ENCODE results near the gene ICOS.
"Not testable (repeated sequence)": the region's sequence is repeated elsewhere in the genome, so short reads cannot be mapped to it uniquely, and the experiment has no call there.

The ICOS gene

DNA sequence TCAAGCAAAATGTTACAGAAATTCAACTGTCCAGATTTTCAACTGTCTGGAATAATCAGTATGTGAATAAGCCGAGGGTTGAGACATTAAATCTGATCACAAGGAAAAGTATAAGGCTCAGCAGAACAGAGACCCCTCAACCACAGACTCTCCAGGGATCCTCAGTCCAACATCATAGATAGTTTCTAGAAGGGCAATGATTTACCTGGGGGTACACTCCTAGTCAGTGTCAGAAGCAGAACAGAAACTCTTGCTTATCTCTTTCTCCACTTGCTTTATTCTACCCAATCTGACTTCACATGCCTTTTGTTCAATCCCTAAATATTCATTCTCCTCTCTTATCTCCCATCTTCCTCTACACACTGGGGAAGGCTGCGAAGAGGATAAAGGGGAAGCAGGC is 36.4 kb downstream of the ICOS start:
- DNase-seq (ENCODE audit: low read depth in 3 of 3, low spot score in 1 of 3): no peak

DNA sequence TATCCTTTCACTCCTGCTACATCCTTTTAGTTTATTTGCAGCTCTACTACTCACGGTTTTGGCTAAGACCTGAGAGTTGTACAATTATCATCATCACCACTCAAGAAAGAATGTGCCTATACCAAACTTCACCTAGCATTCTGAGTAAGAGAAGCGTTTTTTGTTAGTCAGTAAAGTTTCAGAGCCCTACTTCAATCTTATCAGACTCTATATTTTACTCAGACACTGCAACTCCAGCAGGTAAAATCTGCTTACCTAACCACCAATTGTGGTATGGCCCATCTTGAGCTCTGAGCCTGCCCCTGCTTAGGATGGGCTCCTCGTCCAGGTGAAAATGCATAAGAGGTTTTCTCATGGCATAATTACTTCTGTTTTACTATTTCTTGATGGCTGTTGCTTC is 37.1 kb downstream of the ICOS start:
- no peak for DNase-seq (ENCODE audit: low read depth in 3 of 3, low spot score in 1 of 3)

DNA sequence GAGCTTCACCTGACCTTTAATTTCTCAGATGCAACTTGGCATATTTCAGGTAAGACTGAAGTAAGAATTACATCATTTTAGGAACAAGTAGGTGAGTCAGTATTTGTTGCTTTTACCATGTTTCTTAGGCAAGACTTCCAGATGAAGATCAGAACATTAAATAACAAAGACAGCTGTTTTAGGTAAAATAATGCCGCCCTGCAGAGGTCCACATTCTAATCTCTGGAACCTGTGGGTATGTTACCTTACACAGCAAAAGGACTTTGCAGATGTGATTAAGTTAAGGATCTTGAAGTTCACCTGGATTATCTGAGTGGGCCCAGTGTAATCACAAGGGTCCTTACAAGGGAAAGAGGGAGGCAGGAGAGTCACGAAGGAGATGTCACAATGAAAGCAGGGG is 39.3 kb downstream of the ICOS start:
- DNase-seq (ENCODE audit: low read depth in 3 of 3, low spot score in 1 of 3): no peak

DNA sequence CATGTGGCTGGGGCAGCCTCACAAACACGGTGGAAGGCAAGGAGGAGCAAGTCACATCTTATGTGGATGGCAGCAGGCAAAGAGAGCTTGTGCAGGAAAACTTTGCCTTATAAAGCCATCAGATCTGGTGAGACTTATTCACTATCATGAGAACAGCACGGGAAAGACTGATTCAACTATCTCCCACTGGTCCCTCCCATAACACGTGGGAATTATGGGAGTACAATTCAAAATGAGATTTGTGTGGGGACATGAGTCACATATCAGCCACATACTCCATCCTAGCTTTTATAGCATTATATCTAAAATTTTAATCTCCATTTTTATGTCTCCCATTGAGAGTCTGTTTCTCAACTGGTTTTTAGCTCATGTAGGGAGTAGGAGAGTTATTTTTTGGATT is 45.7 kb downstream of the ICOS start:
- no peak for DNase-seq (ENCODE audit: low read depth in 3 of 3, low spot score in 1 of 3)

DNA sequence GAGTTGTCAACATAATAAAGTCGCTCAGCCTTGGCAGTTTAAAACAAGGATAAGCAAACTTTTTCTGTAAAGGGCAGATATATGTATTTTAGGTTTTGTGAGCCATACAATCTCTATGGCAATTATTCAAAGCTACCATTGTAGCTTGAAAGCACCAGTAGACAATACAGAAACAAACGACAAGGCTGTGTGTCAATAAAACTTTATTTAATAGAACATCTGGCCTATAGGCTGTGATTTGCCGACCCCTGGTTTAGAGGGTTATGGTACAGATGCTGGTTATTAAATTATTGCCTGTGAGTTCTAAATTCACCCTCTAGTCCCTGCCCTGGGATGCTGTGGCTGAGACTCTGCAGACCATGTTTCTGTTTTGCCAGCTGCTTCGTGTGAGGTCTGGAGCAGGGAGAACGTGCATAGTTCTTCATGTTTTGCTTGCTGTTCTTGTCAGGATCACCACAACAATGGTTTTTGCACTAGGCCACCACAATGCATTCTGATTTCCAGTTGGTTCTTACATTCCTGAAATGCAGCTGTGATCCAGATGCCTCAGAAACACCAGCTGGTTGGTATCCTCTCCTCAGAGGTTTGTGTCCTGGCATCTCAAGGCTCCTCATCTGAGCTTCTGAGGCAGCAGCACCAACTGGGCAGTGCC is 46.6 kb downstream of the ICOS start:
- DNase-seq (ENCODE audit: low read depth in 3 of 3, low spot score in 1 of 3): no peak

DNA sequence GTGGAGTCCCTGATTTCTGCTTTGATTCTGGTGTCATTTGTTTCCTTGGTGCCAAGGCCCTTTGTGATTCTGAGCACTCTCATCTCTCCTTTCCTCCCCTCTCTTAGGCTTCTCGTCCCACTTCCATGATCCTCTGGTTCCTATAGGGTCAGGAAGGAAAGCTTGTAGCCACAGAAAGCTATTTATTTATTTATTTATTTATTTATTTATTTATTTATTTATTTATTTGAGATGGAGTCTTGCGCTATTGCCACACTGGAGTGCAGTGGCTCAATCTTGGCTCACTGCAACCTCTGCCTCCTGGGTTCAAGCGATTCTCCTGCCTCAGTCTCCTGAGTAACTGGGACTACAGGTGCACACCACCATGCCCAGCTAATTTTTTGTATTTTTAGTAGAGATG is 49.4 kb downstream of the ICOS start:
- not testable (repeated sequence) for DNase-seq (ENCODE audit: low read depth in 3 of 3, low spot score in 1 of 3)

DNA sequence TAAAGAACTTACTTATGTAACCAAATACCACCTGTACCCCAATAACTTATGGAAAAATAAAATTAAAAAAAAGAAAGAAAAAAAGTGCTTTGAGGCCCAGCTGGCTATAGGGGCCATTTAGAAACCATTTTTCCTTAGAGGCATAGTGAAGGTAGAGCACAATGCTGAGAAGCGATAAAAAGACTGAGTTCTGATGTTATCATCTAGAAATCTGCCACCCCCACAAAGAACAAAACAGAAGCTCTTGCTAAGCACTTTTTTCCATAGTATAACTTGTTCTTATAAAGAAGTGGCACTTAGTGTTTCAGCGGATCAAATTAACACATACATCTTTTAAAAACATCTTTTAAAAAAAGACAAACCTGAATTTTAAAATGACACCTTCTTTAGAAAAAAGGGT is 51.4 kb downstream of the ICOS start:
- DNase-seq (ENCODE audit: low read depth in 3 of 3, low spot score in 1 of 3): no peak

DNA sequence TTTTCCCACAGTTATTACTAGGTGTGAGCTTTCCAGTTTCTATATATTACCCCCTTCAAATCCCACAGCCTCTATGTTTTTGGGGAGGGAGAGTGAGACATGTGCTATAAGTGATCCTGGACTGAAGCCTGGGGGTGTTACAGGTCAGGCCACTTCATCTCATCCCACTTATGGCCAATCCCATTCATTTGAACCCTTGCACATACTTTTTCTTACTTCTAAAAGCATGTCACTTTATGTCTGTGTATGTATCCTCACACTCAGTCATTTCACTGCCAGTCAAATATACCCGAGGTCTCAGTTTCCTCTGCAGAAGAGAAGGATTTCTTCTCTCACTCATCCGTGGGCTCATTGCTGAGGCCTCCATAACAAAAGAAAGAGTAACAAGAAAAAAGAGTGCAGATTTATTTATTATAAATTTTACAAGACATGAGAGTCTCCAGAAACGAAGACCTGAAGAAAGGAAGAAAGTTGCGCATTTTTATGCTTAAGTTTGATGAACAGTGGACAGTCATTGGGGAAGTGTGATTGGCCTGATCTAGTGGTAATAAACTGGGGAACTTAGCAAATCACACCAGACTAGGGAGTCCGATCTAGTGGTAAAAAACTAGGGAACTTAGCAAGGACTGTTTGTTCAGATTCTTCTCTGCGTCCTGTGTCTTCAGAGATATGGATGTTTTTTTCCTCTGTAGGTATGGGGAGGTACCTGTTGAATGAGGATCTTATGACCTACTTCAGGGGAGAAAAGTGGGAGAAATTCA is 52.1 kb downstream of the ICOS start:
- DNase-seq (ENCODE audit: low read depth in 3 of 3, low spot score in 1 of 3): no peak

DNA sequence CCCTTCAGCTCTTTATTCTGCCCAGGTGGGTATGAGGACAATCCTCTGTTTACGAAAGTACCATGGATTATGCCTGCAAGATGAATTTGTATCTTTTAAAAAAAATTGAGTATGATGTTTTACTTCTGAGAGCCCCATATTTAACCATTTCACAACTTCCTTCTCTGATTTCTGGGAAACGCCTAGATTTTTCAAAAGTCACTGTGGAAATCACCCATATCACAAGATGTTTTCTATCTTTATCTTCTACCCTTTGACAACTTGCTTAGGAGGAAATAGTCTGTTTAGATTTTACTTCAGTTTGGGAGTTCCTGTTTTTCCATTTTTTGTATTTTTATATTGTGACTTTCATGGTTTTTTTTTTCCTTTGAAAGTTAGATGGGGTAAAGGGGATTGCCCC is 53.0 kb downstream of the ICOS start:
- DNase-seq (ENCODE audit: low read depth in 3 of 3, low spot score in 1 of 3): no peak

DNA sequence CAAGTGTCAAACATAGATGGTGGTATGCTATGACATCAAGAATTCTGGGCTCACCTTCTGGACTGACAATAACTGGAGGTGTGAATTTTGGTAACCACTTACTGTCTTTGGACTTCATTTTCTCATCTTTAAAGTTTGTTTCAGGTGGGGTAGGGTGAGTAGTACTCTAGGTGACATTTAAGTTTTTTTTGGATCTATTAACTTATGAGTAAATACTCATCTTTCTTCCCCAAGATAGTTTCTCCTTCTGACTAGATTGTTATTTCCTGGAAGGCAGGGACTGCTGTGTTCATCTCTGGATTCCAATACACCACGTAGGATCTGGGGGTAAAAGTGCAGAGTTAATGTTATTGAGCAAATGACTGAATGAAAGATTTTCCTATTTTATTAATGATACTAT is 55.9 kb downstream of the ICOS start:
- no peak for DNase-seq (ENCODE audit: low read depth in 3 of 3, low spot score in 1 of 3)

DNA sequence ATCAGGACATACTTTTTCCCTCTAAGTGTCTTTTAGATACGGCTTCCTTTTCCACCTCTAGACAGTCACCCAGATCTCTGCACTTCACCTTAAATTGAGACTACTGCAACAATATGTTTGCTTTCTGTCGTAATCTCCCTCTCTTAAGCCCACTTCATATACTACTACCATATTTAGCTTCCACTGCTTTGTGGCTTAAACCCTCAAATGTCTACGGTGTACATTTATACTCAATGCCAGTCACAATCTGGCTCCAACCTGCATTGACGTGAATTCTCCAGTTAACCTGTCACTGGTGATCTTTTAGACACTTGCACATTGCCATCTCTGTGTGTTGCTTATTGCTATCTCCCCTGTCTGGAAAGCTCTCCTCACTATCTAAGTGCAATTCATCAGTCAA is 56.4 kb downstream of the ICOS start:
- DNase-seq (ENCODE audit: low read depth in 3 of 3, low spot score in 1 of 3): no peak

DNA sequence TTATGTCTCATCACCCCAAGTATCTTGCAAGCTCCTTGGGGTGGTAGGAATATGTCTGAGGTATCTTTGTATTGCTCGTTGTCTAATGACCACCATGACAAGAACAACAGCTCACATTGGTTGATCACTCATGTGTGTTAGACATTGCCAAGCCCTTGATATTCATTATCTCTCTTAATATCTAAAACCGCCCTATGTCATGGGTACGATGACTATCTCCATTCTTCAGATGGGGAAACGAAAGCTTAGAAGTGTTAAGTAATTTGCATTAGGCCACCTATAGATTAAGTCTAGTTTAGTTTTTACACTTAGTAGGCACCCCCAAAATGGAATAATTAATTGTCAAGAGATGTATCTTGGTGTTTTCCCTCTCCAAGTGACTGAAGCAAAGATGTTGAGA is 57.0 kb downstream of the ICOS start:
- no peak for DNase-seq (ENCODE audit: low read depth in 3 of 3, low spot score in 1 of 3)

DNA sequence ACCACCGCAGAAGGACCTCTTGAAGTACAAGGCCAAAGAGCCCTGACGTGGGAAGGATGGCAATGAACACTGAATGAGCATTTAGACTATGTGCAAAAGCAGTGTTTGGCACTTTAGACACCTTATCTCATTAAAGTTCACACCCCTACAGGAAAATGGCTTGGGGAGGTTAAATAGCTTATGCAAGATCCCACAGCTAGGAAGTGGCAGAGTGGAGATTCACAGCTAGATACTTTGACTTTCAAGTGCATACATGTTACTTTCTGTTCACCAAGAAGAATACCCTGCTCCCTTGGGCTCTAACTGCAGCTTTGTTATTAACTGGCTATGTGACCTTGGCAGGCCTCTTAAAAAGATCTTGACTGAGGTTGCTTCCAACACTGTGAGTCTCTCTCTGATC is 58.2 kb downstream of the ICOS start:
- no peak for DNase-seq (ENCODE audit: low read depth in 3 of 3, low spot score in 1 of 3)

DNA sequence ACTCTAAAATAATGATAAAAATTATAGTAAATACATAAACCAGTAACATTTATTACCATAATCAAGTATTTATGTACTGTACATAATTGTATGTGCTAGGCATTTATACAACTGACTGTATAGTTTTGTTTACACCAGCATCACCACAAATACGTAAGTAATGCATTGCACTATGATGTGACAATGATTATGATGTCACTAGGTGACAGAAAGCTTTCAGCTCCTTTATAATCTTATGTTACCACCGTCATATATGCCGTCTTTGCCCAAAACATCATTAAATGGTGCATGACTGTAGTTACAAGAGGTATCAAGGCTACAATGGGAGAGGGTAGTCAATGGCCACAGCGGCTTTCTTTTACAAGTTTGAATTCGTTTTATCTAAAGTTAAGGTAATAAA is 60.1 kb downstream of the ICOS start:
- no peak for DNase-seq (ENCODE audit: low read depth in 3 of 3, low spot score in 1 of 3)

DNA sequence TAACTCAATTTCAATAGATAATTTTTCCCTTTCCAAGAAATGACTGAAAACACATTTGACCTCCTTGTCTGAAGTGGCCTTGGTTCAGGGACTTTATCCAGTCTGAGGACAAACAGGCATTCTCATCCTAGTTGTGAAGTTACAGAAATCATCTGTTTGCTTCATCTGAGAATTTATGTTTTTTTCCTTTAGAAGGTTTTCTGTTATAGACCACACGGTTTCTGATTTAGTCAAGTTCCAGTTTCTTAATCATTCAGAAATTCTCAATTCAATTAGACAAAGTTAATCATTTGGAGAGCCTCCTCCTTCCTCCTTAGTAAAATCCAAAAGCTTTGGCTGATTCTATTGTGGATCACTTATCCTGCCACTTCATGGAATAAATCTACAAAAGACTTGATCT is 60.9 kb downstream of the ICOS start:
- no peak for DNase-seq (ENCODE audit: low read depth in 3 of 3, low spot score in 1 of 3)

DNA sequence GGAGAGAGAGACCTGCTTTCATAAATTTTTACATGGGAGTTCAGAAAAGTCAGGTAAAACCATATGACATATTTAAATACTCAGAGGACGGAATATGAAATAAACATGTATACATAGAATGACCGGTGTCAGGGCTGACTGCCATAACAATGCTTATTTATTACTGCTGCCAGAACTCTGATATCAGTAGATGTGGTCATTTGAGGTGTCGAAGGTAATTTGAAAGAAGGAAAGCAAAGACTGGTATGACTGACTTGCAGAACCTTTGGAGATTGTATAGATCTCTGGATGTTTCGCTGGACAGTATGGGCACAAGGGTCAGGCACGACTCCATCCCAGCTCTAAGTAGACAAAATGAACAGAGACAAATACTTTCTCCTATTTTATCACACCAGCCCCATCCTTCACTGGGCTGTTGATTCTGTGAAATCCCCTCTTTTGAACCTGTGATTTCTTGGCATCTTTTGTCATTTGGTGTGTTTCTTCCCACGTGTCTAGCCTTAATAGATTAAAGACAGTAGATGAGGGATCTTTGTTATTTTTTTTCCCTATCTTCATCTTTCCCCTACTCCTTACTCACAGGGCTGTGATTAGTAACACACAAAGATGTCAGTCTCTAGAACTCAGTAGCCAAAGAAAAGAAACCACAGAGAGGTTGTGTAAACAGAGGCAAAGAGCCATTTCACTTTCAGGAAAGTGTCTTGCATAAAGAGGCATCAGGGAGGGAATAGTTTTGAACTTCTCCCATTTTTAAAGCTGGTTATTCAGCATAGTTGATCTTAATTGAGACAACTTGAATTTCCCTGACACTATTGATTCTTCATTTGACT is 61.6 kb downstream of the ICOS start:
- no peak for DNase-seq (ENCODE audit: low read depth in 3 of 3, low spot score in 1 of 3)

DNA sequence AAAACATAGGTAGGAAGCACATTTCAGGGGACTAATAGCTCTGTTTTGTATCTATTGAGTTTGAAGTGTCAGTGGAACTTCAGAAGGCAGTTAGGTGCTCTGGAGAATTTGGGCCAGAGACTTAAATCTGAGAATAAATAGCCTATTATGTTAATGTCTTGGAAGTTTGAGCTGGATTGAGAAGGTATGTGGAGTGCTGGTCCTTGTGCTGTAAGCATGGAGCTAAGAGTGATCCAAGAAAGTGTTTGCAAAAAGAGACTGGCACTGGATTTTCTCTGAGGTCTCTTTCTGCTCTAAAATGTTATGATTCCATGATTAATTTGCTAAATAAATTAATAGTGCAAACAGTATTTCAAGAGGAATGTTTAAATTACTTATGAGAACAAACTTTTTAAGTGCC is 63.3 kb downstream of the ICOS start:
- DNase-seq (ENCODE audit: low read depth in 3 of 3, low spot score in 1 of 3): no peak

DNA sequence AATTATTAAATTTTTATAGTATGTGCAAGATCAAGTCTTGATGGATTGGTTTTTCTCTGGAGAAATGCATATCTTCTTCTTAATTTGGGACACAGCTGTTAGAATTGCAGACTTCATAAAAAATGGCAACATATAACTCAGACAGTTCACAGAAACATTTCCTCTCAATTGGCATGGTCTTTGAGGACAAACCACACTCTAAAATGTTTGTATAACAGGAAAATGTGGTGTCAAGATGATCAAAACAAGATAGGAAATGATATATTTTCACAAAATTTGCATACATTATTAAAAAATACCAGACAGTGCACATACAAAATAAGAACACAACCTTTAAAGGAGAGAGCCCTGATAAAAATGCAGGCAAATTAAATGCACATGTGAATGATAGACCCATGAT is 63.9 kb downstream of the ICOS start:
- DNase-seq (ENCODE audit: low read depth in 3 of 3, low spot score in 1 of 3): no peak

DNA sequence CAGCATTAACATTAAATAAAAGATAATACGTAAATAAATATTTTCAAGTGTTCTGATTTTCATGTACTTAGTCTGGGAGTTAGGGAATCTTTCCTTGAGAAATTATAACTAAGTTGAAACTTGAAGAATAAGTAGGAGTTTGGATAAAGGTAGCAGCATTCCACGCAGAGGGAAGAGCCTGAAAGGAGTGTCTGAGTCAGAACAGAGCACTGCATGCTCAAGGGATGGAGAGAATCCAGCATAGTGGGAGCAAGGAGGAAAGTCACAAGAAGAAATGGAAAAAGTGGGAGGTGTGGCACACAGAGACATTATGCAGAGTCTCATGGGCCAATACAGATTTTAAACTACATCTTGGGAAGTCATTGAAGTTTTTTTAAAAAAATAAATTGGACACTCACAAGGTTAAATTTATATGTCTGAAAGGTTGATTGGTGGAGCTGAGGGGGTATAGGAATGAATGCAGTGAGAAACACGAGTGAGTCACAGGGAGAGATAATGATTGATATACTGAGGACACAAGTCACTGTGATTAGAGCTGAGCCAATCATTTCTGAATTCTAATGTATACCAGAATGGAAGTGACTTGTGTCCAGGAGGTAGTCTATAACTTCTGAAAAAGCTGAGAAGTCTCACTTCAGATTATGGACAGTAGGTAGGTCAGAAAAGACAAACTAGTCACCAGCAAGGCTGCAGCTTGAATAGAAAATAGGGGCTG is 66.9 kb downstream of the ICOS start:
- no peak for DNase-seq (ENCODE audit: low read depth in 3 of 3, low spot score in 1 of 3)

DNA sequence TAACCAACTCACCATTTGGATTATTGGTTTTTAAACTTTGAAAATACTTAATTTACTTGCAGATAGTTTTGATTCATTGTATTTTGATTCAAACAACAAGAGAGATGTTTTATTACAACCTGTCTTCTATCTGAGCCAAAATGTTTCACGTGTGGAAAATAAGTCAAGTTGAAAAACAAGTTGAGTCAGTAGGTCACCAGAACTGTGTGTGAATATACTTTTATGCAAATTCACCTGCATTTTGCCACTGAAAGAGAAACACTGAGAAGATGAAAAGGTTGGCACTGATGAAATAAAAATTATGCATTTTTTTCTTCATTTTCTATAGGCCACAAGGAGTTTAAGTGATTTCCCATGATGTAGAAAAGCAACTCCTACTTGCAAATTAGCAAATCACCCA is 68.3 kb downstream of the ICOS start:
- DNase-seq (ENCODE audit: low read depth in 3 of 3, low spot score in 1 of 3): no peak

DNA sequence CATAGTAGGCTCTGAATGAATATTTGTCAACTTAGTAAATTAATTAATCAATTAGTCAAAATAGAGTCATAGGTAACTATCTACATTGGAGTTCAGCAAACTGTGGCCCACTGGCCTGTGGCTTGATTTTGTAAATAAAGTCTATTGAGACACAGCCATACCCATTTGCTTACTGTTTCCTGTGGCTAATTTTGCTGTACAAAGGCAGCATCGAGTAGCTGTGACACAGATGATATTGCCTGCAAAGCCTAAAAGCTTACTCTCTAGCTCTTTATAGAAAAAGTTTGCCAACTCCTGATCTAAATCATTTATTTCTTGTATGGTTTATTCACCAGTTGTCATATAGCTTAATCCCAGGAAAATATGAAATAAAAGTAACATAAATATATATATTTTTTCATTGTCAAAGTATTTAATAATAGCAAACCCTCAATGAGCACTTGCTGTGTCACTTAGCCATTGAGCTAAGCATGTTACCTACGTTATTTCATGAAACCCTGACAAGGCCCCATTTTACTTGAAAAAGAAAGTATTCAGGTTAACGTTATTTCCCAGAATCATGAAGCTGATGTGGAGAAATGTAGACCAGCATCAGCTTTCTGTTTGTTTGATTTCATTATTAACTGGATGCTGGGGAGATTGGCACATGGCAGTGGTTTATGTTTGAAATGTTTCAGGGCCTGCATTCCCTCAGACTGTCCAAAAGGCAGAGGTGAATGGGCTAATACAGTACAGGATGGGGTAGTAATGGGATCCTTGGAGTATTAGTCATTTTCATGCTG is 69.6 kb downstream of the ICOS start:
- DNase-seq (ENCODE audit: low read depth in 3 of 3, low spot score in 1 of 3): no peak
